CD4-positive, alpha-beta T cell (primary cell): Measurements from ENCODE around the gene TAF4. TPM values are rescaled to one million over a fixed set of nuclear protein-coding genes. Genes with fewer than 3 reads are reported as not detected.

ENCODE experiments used
- ATAC-seq: fragments of 200-7000 bp; cut with Tn5 transposase; one replicate; pipeline ENCODE4 v1.10.0; 2022; ENCODE audit warnings: mild to moderate bottlenecking; ENCODE audit not compliant: poor library complexity
- CTCF ChIA-PET: fragments of 350-600 bp; sonication (Branson Sonifier 250); formaldehyde crosslinking; loops from one replicate; lab custom pipeline; 2021; ENCODE audit warnings: antibody characterized with exemption, inconsistent platforms; lab: Charles Lee
- POLR2A ChIA-PET: fragments of 350-600 bp; sonication (Branson Sonifier 250); formaldehyde crosslinking; loops from one replicate; lab custom pipeline; 2021; ENCODE audit warnings: antibody characterized with exemption, inconsistent platforms; lab: Charles Lee
- DNase-seq, 14 experiments: peaks; one replicate each; pipeline ENCODE4 v3.0.0-alpha.2; 2013 to 2020; ENCODE audit warnings: mixed read lengths in 2 of 14
- H3K27ac ChIP-seq, 2 donors: one replicate each; pipeline versions ENCODE4 v1.5.1 to v1.7.0; 2013; ENCODE audit warnings: low read length in 2 of 2, low read depth in 1 of 2, mild to moderate bottlenecking in 1 of 2
- H3K27me3 ChIP-seq, 2 experiments: 1 replicate in 1 of 2; 2 replicates in 1 of 2; pipeline versions ENCODE4 v1.6.1 to v1.7.0; 2013; ENCODE audit warnings: low read length in 2 of 2, control low read depth in 1 of 2, mild to moderate bottlenecking in 1 of 2, moderate library complexity in 1 of 2; ENCODE audit not compliant: insufficient read depth in 2 of 2, control insufficient read depth in 1 of 2
- H3K36me3 ChIP-seq: one replicate; pipeline ENCODE4 v1.6.1; 2013; ENCODE audit warnings: low read length, control low read depth; ENCODE audit not compliant: insufficient read depth
- H3K4me1 ChIP-seq: one replicate; pipeline ENCODE4 v1.6.1; 2013; ENCODE audit warnings: low read length, control low read depth; ENCODE audit not compliant: insufficient read depth
- H3K4me3 ChIP-seq: one replicate; pipeline ENCODE4 v1.5.1; 2013; ENCODE audit warnings: mild to moderate bottlenecking, low read length, moderate library complexity
- H3K9me3 ChIP-seq, 2 experiments: 1 replicate in 1 of 2; 2 replicates in 1 of 2; pipeline versions ENCODE4 v1.6.1 to v1.7.0; 2013; ENCODE audit warnings: low read length in 2 of 2, mild to moderate bottlenecking in 2 of 2, control low read depth in 1 of 2, moderate library complexity in 1 of 2; ENCODE audit not compliant: control insufficient read depth in 1 of 2, insufficient read depth in 1 of 2
- H3K27ac Mint-ChIP-seq: one replicate; pipeline ENCODE4 v1.8.0; 2020; ENCODE audit warnings: mixed read lengths
- H3K27me3 Mint-ChIP-seq: one replicate; pipeline ENCODE4 v1.8.0; 2021; ENCODE audit warnings: mixed read lengths
- H3K36me3 Mint-ChIP-seq: one replicate; pipeline ENCODE4 v1.8.0; 2021; ENCODE audit warnings: low read depth, mixed read lengths
- H3K4me1 Mint-ChIP-seq: one replicate; pipeline ENCODE4 v1.8.0; 2021; ENCODE audit warnings: low read depth, mixed read lengths
- H3K4me3 Mint-ChIP-seq: one replicate; pipeline ENCODE4 v1.8.0; 2020; ENCODE audit warnings: mild to moderate bottlenecking, mixed read lengths
- H3K9me3 Mint-ChIP-seq: one replicate; pipeline ENCODE4 v1.8.0; 2020; ENCODE audit warnings: mixed read lengths
- CTCF ChIP-seq: fragments of 200-600 bp; IDR thresholded peaks from one replicate; pipeline ENCODE4 v1.8.0; 2022; ENCODE audit warnings: antibody characterized with exemption, mild to moderate bottlenecking
- intact Hi-C, 2 experiments: fragments of 100-400 bp; cut with DNase I in 1 of 2; cut with micrococcal nuclease in 1 of 2; formaldehyde crosslinking; loops; one replicate each; pipeline versions ENCODE4 v1.15.1 to v1.9.0; 2023 to 2025; cut with DNase I, micrococcal nuclease
- total RNA-seq, 174 experiments: library from RNA in 2 of 174; stranded (reverse) in 2 of 174; gene quantifications; one replicate each; pipeline ENCODE4 v1.2.3 and lab custom pipeline; 2021 to 2026

Gene TAF4
- total RNA-seq, 2 experiments from 2014 or later, result 11.1 to 12.5 TPM

- no peak for TF ChIP-seq CTCF
- Mint-ChIP-seq H3K27ac (no peak overlapping the region), H3K27me3 (no peaks in the 10 kb centered on the region), H3K4me1 (peaks cover 5% of the 10 kb centered on the region), H3K36me3 (peaks cover 61% of the 10 kb centered on the region), H3K9me3 (no peaks in the 10 kb centered on the region), H3K4me3 (no peak overlapping the region)
- Histone ChIP-seq H3K27me3 (no peaks in the 10 kb centered on the region), H3K4me1 (peaks cover 2% of the 10 kb centered on the region), H3K9me3 (peaks cover 0 to 8% of the 10 kb centered on the region in 2 experiments), H3K36me3 (peaks cover 49% of the 10 kb centered on the region), H3K27ac (no peak overlapping the region), H3K4me3 (no peak overlapping the region)
- no peak for DNase-seq
- intact Hi-C loops, result loop anchor here in 1 of 2 experiments (5.0 kb wide), 1 partner anchor 1919 kb away; no protein-coding TSS in a partner anchor
- CTCF ChIA-PET, result no interaction called here
- ATAC-seq, result no peak
- POLR2A ChIA-PET, result no interaction called here
Observed at GRCh38 chr20:61976263-61976643, 89.4 kb downstream of the TAF4 start.

GRCh38 chr20:61975407-61976129 lies 90.1 kb downstream of the TAF4 start:
- H3K4me1 Mint-ChIP-seq, result no peaks in the 10 kb centered on the region
- POLR2A ChIA-PET, result no interaction called here
- H3K27me3 ChIP-seq, result no peaks in the 10 kb centered on the region
- H3K27ac ChIP-seq, result no peak overlapping the region
- CTCF ChIA-PET, result no interaction called here
- H3K27ac Mint-ChIP-seq, result no peak overlapping the region
- H3K27me3 Mint-ChIP-seq, result no peaks in the 10 kb centered on the region
- H3K36me3 ChIP-seq, result peaks cover 49% of the 10 kb centered on the region
- ATAC-seq, result no peak
- no peak overlapping the region for H3K4me3 ChIP-seq
- peaks cover 2% of the 10 kb centered on the region for H3K4me1 ChIP-seq
- TF ChIP-seq CTCF, result no peak
- peaks cover 0 to 8% of the 10 kb centered on the region in 2 experiments for H3K9me3 ChIP-seq
- no peaks in the 10 kb centered on the region for H3K9me3 Mint-ChIP-seq
- H3K4me3 Mint-ChIP-seq, result no peak overlapping the region
- peaks cover 57% of the 10 kb centered on the region for H3K36me3 Mint-ChIP-seq
- no peak for DNase-seq
- intact Hi-C loops, result loop anchor here in 1 of 2 experiments (5.0 kb wide), 1 partner anchor 1918 kb away; no protein-coding TSS in a partner anchor

GRCh38 chr20:61974357-61974665 lies 91.4 kb downstream of the TAF4 start:
- H3K4me3 Mint-ChIP-seq, result no peak overlapping the region
- H3K36me3 Mint-ChIP-seq, result peaks cover 57% of the 10 kb centered on the region
- ChIA-PET POLR2A (no interaction called here), CTCF (no interaction called here)
- H3K9me3 Mint-ChIP-seq, result no peaks in the 10 kb centered on the region
- peaks cover 2% of the 10 kb centered on the region for H3K4me1 ChIP-seq
- ATAC-seq (no peak), DNase-seq (no peak)
- peaks cover 0 to 12% of the 10 kb centered on the region in 2 experiments for H3K9me3 ChIP-seq
- H3K27me3 Mint-ChIP-seq, result no peaks in the 10 kb centered on the region
- no peaks in the 10 kb centered on the region for H3K4me1 Mint-ChIP-seq
- no peaks in the 10 kb centered on the region for H3K27me3 ChIP-seq
- H3K27ac ChIP-seq, result no peak overlapping the region
- no peak for TF ChIP-seq CTCF
- H3K27ac Mint-ChIP-seq, result no peak overlapping the region
- H3K4me3 ChIP-seq, result no peak overlapping the region
- peaks cover 42% of the 10 kb centered on the region for H3K36me3 ChIP-seq
- intact Hi-C loops, result no loop called here
